GM12878 (cell line): ENCODE results near the gene PLG. TPM values are rescaled to one million over a fixed set of nuclear protein-coding genes. Genes with fewer than 3 reads are reported as not detected.

ENCODE experiments used
- ATAC-seq: fragments of 200-7000 bp; cut with Tn5 transposase; 3 replicates; pipeline ENCODE4 v1.9.1; 2020; ENCODE audit warnings: mild to moderate bottlenecking, moderate library complexity
- BruUV-seq: library from RNA; stranded (reverse); fragments of 400-500 nt; replicated peaks from 2 replicates; lab custom pipeline; 2021; lab: Mats Ljungman, UMichigan
- CTCF ChIA-PET: fragments of 300-600 bp; sonication (Branson Sonifier 250); formaldehyde crosslinking; extraction: SDS; loops from one replicate; lab custom pipeline; 2021; ENCODE audit warnings: inconsistent platforms; lab: Yijun Ruan, JAX
- POLR2A ChIA-PET: fragments of 350-600 bp; formaldehyde crosslinking; extraction: SDS; loops from one replicate; lab custom pipeline; 2021; ENCODE audit warnings: inconsistent platforms; lab: Charles Lee
- RAD21 ChIA-PET: fragments of 300-600 bp; sonication (Branson Sonifier 250); formaldehyde crosslinking; loops from one replicate; lab custom pipeline; 2023; ENCODE audit warnings: antibody characterized with exemption; ENCODE audit not compliant: unreplicated experiment; lab: Charles Lee
- SMC1A ChIA-PET: fragments of 300-600 bp; sonication (Branson Sonifier 250); formaldehyde crosslinking; loops from one replicate; lab custom pipeline; 2023; ENCODE audit not compliant: unreplicated experiment, uncharacterized antibody; lab: Charles Lee
- DNase-seq: peaks from one replicate; pipeline ENCODE4 v3.0.0-alpha.2; 2011; ENCODE audit warnings: low read depth, low spot score
- FAIRE-seq: peaks from 3 replicates; lab custom pipeline; 2011; peaks lifted over from hg19 to GRCh38; lab: Jason Lieb, UNC
- H2AFZ ChIP-seq: 2 replicates; pipeline ENCODE4 v1.6.0; 2011; ENCODE audit warnings: low read depth, low read length, control low read depth; ENCODE audit not compliant: control insufficient read depth
- H3K27ac ChIP-seq: 2 replicates; pipeline ENCODE4 v1.5.1; 2011; ENCODE audit warnings: control low read depth; ENCODE audit not compliant: control insufficient read depth, insufficient read depth
- H3K27me3 ChIP-seq, 2 experiments: replicated peaks in 1 of 2; 2 replicates each; pipeline versions ENCODE4 v1.6.0 to v1.6.1; 2011; ENCODE audit warnings: low read length in 1 of 2; ENCODE audit not compliant: control insufficient read depth in 2 of 2, insufficient read depth in 2 of 2
- H3K36me3 ChIP-seq, 2 experiments: 2 replicates each; pipeline ENCODE4 v1.5.1; 2011; ENCODE audit warnings: low read length in 1 of 2; ENCODE audit not compliant: control insufficient read depth in 2 of 2, insufficient read depth in 2 of 2
- H3K4me1 ChIP-seq: 2 replicates; pipeline ENCODE4 v1.6.1; 2011; ENCODE audit warnings: mild to moderate bottlenecking, low read length, moderate library complexity, mixed read lengths; ENCODE audit not compliant: control insufficient read depth, insufficient read depth
- H3K4me2 ChIP-seq: 2 replicates; pipeline ENCODE4 v1.6.0; 2011; ENCODE audit warnings: control low read depth; ENCODE audit not compliant: control insufficient read depth, insufficient read depth
- H3K4me3 ChIP-seq: fragments of 200-600 bp; sonication (generic); 2 replicates; pipeline ENCODE4 v1.5.1; 2016
- H3K79me2 ChIP-seq: 2 replicates; pipeline ENCODE4 v1.6.0; 2011; ENCODE audit warnings: low read length; ENCODE audit not compliant: control insufficient read depth, insufficient read depth
- H3K9ac ChIP-seq: 2 replicates; pipeline ENCODE4 v1.8.0; 2011; ENCODE audit warnings: low read length, control low read depth, mixed read lengths; ENCODE audit not compliant: control insufficient read depth, insufficient read depth
- H3K9me3 ChIP-seq: replicated peaks from 3 replicates; pipeline ENCODE4 v1.5.1; 2011; ENCODE audit warnings: mild to moderate bottlenecking, low read length; ENCODE audit not compliant: control insufficient read depth, insufficient read depth
- H4K20me1 ChIP-seq: 2 replicates; pipeline ENCODE4 v1.6.0; 2011; ENCODE audit not compliant: control insufficient read depth, insufficient read depth
- CBFB ChIP-seq: IDR thresholded peaks from 2 replicates; pipeline ENCODE4 v1.6.1; 2016; ENCODE audit warnings: antibody characterized with exemption, low read depth
- CEBPB ChIP-seq, 2 experiments: fragments of 150-350 bp in 1 of 2; IDR thresholded peaks; 2 replicates each; pipeline ENCODE4 v1.6.1; 2012 to 2014; ENCODE audit warnings: low read depth in 2 of 2, low read length in 2 of 2, borderline replicate concordance in 1 of 2, inconsistent platforms in 1 of 2
- MYB ChIP-seq: fragments of 150-350 bp; IDR thresholded peaks from 2 replicates; pipeline ENCODE4 v1.6.1; 2014; ENCODE audit warnings: mild to moderate bottlenecking, low read depth, low read length, borderline replicate concordance
- PAX8 ChIP-seq: fragments of 450-650 bp; IDR thresholded peaks from 2 replicates; pipeline ENCODE4 v1.6.1; 2017; ENCODE audit warnings: mild to moderate bottlenecking, moderate library complexity
- SMAD1 ChIP-seq: fragments of 450-650 bp; IDR thresholded peaks from 2 replicates; pipeline ENCODE4 v1.6.1; 2018; ENCODE audit warnings: mild to moderate bottlenecking, low read depth; ENCODE audit not compliant: partially characterized antibody
- SRF ChIP-seq, 2 experiments: IDR thresholded peaks; 2 replicates each; pipeline ENCODE4 v1.6.1; 2011; ENCODE audit warnings: low read depth in 2 of 2, low read length in 2 of 2, mild to moderate bottlenecking in 1 of 2, moderate library complexity in 1 of 2
- TARDBP ChIP-seq: IDR thresholded peaks from 2 replicates; pipeline ENCODE4 v1.6.1; 2016; ENCODE audit warnings: borderline replicate concordance
- ZNF622 ChIP-seq: fragments of 450-650 bp; IDR thresholded peaks from 2 replicates; pipeline ENCODE4 v1.6.1; 2017; ENCODE audit warnings: mild to moderate bottlenecking, inconsistent platforms
- WGBS: methylation state at CpG from one replicate; pipeline ENCODE4 v1.1.6; 2016; ENCODE audit warnings: low lambda C conversion rate; ENCODE audit not compliant: insufficient replicate concordance, insufficient coverage; ENCODE audit errors: missing lambda C conversion rate; 5-methylcytosine and 5-hydroxymethylcytosine counted together
- in situ Hi-C: fragments of 300-500 bp; cut with MboI; formaldehyde crosslinking; loops from 9 replicates; pipeline ENCODE4 v1.14.3; 2018; ENCODE audit warnings: mixed read lengths
- intact Hi-C: fragments of 100-400 bp; cut with micrococcal nuclease; formaldehyde crosslinking; loops from one replicate; pipeline ENCODE4 v1.14.2; 2022; ENCODE audit not compliant: unreplicated experiment
- polyA plus RNA-seq, 11 experiments: library from polyadenylated mRNA; depleted of rRNA in 4 of 11; unstranded in 6 of 11; stranded (reverse) in 5 of 11; fragments of >200 nt; fragmentation: Nextera tagmentation in 4 of 11; fragmentation: Illumina TruSeq in 1 of 11; extraction: Ambion mirVana in 4 of 11; extraction: Trizol in 1 of 11; gene quantifications; 1 replicate in 1 of 11; 2 replicates in 10 of 11; pipeline versions ENCODE4 v1.2.1 to v1.2.3, GENCODE V29; 2011 to 2016; ENCODE audit warnings: inconsistent platforms in 2 of 11, missing spikeins in 2 of 11, low read depth in 1 of 11
- total RNA-seq, 4 experiments: library from RNA; depleted of rRNA in 3 of 4; stranded (reverse); fragments of >200 nt in 3 of 4; fragmentation: Illumina TruSeq in 1 of 4; extraction: Trizol in 1 of 4; gene quantifications; 2 replicates each; pipeline versions ENCODE4 v1.2.1 to v1.2.3, GENCODE V29; 2013 to 2021
- TF ChIP-seq, protein P1 (sequence below): IDR thresholded peaks from 2 replicates; pipeline ENCODE4 v1.6.1; 2012; ENCODE audit warnings: low read depth, low read length, improper control_type of control experiment
- TF ChIP-seq, protein P2 (sequence below): fragments of 450-650 bp; formaldehyde crosslinking; IDR thresholded peaks from 2 replicates; pipeline ENCODE4 v1.4.0; 2020; ENCODE audit warnings: mild to moderate bottlenecking, moderate library complexity
- TF ChIP-seq, protein P3 (sequence below): fragments of 450-650 bp; IDR thresholded peaks from 2 replicates; pipeline ENCODE4 v1.6.1; 2017; ENCODE audit warnings: low read depth, mild to moderate bottlenecking, moderate library complexity
- TF ChIP-seq, protein P4 (sequence below): fragments of 150-350 bp; IDR thresholded peaks from 2 replicates; pipeline ENCODE4 v1.6.1; 2016; ENCODE audit warnings: low read depth, low read length

Gene PLG
- total and polyA plus RNA-seq, 10 of the 15 experiments (the other 5 are each of a cell fraction or from before 2014, with no cell fraction given): 0.06 to 3.0 (median 0.97) TPM; not detected in 1

DNA sequence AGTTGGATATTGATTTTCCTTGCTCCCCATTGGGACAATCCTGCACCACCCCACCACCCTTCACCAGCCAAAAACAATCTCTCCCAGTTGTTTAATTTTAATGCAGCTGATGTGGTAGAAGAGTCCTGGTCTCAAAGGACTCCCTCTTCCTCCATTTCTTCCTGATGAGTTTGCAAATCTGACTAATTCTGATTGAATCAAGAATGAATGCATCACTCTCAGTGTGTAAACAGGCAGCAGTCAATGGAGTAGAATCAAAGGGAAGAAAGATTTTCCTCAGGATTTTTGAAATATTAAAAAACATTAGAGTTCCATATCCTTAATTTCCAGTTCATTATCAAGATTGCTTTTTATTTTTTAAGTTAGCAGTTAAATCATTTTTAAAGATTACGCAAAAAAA, 54.0 kb downstream of the PLG start:
- FAIRE-seq (no peak), DNase-seq (no peak), ATAC-seq (no peak)
- no peak overlapping the region for H3K4me3 ChIP-seq
- H2AFZ ChIP-seq: no peak overlapping the region
- H3K9ac ChIP-seq: no peak overlapping the region
- WGBS: 32% methylated on average over 1 of the region's 1 CpG
- H4K20me1 ChIP-seq: no peaks in the 10 kb centered on the region
- H3K4me1 ChIP-seq: no peaks in the 10 kb centered on the region
- intact Hi-C loops (no loop called here), in situ Hi-C loops (no loop called here)
- no peaks in the 10 kb centered on the region for H3K27me3 ChIP-seq
- BruUV-seq: no TSS peak
- ChIA-PET RAD21 (no interaction called here), SMC1A (no interaction called here), POLR2A (no interaction called here), CTCF (interaction anchor here (1.2 kb wide), 1 partner anchor 615 kb away, joined by 6 read pairs; no protein-coding TSS in a partner anchor)
- H3K4me2 ChIP-seq: no peak overlapping the region
- no peaks in the 10 kb centered on the region for H3K79me2 ChIP-seq
- TF ChIP-seq, protein P1, sequence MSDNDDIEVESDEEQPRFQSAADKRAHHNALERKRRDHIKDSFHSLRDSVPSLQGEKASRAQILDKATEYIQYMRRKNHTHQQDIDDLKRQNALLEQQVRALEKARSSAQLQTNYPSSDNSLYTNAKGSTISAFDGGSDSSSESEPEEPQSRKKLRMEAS: no peak
- TF ChIP-seq PAX8 (no peak), SRF (IDR thresholded peaks at IDR 0.05; ENCODE audit: low read depth in 2 of 2, low read length in 2 of 2) (no peak), CBFB (no peak), TARDBP (no peak), ZNF622 (no peak), SMAD1 (no peak), CEBPB (IDR thresholded peaks at IDR 0.05; ENCODE audit: borderline replicate concordance in 1 of 2, low read depth in 2 of 2, low read length in 2 of 2) (no peak), MYB (no peak)
- TF ChIP-seq, protein P2, sequence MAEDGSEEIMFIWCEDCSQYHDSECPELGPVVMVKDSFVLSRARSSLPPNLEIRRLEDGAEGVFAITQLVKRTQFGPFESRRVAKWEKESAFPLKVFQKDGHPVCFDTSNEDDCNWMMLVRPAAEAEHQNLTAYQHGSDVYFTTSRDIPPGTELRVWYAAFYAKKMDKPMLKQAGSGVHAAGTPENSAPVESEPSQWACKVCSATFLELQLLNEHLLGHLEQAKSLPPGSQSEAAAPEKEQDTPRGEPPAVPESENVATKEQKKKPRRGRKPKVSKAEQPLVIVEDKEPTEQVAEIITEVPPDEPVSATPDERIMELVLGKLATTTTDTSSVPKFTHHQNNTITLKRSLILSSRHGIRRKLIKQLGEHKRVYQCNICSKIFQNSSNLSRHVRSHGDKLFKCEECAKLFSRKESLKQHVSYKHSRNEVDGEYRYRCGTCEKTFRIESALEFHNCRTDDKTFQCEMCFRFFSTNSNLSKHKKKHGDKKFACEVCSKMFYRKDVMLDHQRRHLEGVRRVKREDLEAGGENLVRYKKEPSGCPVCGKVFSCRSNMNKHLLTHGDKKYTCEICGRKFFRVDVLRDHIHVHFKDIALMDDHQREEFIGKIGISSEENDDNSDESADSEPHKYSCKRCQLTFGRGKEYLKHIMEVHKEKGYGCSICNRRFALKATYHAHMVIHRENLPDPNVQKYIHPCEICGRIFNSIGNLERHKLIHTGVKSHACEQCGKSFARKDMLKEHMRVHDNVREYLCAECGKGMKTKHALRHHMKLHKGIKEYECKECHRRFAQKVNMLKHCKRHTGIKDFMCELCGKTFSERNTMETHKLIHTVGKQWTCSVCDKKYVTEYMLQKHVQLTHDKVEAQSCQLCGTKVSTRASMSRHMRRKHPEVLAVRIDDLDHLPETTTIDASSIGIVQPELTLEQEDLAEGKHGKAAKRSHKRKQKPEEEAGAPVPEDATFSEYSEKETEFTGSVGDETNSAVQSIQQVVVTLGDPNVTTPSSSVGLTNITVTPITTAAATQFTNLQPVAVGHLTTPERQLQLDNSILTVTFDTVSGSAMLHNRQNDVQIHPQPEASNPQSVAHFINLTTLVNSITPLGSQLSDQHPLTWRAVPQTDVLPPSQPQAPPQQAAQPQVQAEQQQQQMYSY: no peak
- TF ChIP-seq, protein P3, sequence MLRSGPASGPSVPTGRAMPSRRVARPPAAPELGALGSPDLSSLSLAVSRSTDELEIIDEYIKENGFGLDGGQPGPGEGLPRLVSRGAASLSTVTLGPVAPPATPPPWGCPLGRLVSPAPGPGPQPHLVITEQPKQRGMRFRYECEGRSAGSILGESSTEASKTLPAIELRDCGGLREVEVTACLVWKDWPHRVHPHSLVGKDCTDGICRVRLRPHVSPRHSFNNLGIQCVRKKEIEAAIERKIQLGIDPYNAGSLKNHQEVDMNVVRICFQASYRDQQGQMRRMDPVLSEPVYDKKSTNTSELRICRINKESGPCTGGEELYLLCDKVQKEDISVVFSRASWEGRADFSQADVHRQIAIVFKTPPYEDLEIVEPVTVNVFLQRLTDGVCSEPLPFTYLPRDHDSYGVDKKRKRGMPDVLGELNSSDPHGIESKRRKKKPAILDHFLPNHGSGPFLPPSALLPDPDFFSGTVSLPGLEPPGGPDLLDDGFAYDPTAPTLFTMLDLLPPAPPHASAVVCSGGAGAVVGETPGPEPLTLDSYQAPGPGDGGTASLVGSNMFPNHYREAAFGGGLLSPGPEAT: no peak
- TF ChIP-seq, protein P4, sequence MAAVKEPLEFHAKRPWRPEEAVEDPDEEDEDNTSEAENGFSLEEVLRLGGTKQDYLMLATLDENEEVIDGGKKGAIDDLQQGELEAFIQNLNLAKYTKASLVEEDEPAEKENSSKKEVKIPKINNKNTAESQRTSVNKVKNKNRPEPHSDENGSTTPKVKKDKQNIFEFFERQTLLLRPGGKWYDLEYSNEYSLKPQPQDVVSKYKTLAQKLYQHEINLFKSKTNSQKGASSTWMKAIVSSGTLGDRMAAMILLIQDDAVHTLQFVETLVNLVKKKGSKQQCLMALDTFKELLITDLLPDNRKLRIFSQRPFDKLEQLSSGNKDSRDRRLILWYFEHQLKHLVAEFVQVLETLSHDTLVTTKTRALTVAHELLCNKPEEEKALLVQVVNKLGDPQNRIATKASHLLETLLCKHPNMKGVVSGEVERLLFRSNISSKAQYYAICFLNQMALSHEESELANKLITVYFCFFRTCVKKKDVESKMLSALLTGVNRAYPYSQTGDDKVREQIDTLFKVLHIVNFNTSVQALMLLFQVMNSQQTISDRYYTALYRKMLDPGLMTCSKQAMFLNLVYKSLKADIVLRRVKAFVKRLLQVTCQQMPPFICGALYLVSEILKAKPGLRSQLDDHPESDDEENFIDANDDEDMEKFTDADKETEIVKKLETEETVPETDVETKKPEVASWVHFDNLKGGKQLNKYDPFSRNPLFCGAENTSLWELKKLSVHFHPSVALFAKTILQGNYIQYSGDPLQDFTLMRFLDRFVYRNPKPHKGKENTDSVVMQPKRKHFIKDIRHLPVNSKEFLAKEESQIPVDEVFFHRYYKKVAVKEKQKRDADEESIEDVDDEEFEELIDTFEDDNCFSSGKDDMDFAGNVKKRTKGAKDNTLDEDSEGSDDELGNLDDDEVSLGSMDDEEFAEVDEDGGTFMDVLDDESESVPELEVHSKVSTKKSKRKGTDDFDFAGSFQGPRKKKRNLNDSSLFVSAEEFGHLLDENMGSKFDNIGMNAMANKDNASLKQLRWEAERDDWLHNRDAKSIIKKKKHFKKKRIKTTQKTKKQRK: no peak
- no peaks in the 10 kb centered on the region; the same call in 2 of the 3 replicates for H3K9me3 ChIP-seq
- H3K27ac ChIP-seq: no peak overlapping the region
- H3K36me3 ChIP-seq: no peaks in the 10 kb centered on the region
